Measurements from ENCODE around the gene PNMA6F.

Gene PNMA6F

DNA sequence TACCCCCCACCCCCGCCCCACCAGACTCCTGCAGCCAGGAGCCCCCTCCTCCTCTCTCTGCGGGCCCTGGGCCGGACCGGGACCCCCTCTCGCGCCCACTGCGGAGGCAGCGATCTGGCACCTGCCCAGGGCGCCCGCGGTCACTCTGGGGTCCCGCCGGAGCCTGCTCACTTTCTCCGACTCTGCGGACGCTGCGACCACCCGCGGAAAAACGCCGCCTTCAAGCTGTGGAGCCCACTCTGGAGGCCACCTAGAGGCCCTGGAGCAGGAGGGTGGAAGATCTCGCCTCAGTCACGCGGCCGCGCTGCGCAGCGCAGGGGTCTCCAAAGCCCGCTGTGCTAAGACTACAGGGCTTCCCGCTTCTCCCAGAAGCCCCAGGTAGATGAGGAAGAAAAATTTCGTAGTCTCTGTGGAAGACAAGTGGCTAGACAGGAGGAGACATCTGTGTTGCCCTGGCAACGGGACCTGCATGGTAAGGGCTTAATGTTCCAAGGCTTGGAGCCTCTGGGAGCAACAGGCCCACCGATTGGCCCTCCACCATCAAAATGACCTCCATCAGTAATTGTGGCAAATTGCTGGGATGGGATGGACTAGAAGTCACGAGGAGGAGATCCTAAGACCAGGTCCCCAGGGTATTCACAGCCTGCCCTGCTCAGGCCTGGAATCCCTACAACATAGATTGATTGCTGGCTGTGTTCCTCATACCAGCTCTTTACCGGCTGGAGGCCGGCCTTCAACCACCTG is at the start of gene PNMA6F:
TSS of gene PNMA6F (minus strand) at position 387 of the 744 bp plus-strand sequence. CDS start 1,093 bp downstream, outside the sequence.
- Histone ChIP-seq H3K36me3 (ENCODE audit: insufficient read depth, low read length) (no peaks in the 10 kb centered on the region), H3K4me1 (ENCODE audit: insufficient read depth, low read length, severe bottlenecking) (no peaks in the 10 kb centered on the region), H3K9ac (ENCODE audit: low read length) (no peak within 1 kb of the TSS), H3K4me3 (ENCODE audit: low read depth, low read length, poor library complexity, severe bottlenecking) (no peak within 1 kb of the TSS), H3K9me2 (ENCODE audit: low read depth, low read length) (no peaks in the 10 kb centered on the region), H2AFZ (ENCODE audit: low read length) (no peak within 1 kb of the TSS), H4K20me1 (ENCODE audit: insufficient read depth, low read length) (no peaks in the 10 kb centered on the region), H3K27me3 (ENCODE audit: insufficient read depth, low read length) (no peaks in the 10 kb centered on the region), H3K79me2 (ENCODE audit: insufficient read depth, low read length) (no peaks in the 10 kb centered on the region), H3F3A (ENCODE audit: insufficient read depth, low read length) (no peaks in the 10 kb centered on the region), H3K9me3 (ENCODE audit: low read length) (no peaks in the 10 kb centered on the region), H3K4me2 (ENCODE audit: low read length) (no peak within 1 kb of the TSS), H3K27ac (ENCODE audit: low read depth, low read length, poor library complexity, severe bottlenecking) (no peak within 1 kb of the TSS)
- no peak for TF ChIP-seq EZH2 (IDR thresholded peaks at IDR 0.05; ENCODE audit: borderline replicate concordance, low read length)
- TF ChIP-seq, protein P1, sequence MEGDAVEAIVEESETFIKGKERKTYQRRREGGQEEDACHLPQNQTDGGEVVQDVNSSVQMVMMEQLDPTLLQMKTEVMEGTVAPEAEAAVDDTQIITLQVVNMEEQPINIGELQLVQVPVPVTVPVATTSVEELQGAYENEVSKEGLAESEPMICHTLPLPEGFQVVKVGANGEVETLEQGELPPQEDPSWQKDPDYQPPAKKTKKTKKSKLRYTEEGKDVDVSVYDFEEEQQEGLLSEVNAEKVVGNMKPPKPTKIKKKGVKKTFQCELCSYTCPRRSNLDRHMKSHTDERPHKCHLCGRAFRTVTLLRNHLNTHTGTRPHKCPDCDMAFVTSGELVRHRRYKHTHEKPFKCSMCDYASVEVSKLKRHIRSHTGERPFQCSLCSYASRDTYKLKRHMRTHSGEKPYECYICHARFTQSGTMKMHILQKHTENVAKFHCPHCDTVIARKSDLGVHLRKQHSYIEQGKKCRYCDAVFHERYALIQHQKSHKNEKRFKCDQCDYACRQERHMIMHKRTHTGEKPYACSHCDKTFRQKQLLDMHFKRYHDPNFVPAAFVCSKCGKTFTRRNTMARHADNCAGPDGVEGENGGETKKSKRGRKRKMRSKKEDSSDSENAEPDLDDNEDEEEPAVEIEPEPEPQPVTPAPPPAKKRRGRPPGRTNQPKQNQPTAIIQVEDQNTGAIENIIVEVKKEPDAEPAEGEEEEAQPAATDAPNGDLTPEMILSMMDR (IDR thresholded peaks at IDR 0.05; ENCODE audit: low read length), result no peak

DNA sequence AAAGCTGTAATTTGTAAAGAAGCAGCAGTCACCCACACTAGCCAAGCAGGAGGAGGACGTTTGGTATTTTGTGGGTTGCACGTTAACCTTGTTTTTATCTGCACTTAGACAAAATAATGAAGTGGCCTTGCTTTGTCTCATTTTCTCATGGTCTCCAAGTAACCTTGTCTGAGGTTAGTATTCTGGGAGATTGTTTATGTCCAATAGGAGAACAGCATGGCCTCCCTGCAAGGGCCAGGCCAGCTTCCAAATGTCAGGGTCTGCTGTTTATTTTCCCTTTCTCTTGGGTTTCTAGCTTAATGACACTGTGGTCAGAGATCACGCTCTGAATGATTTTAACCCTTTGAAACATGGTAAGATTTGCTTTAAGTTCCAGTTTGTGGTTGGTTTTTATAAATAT is 49.7 kb upstream of the PNMA6F start:
- H3K79me2 ChIP-seq (ENCODE audit: insufficient read depth, low read length), result no peaks in the 10 kb centered on the region
- TF ChIP-seq, protein P1 (IDR thresholded peaks at IDR 0.05; ENCODE audit: low read length), result no peak
- no peak for TF ChIP-seq EZH2 (IDR thresholded peaks at IDR 0.05; ENCODE audit: borderline replicate concordance, low read length)
- no peaks in the 10 kb centered on the region for H3F3A ChIP-seq (ENCODE audit: insufficient read depth, low read length)
- no peaks in the 10 kb centered on the region for H3K9me2 ChIP-seq (ENCODE audit: low read depth, low read length)
- H3K9ac ChIP-seq (ENCODE audit: low read length), result no peak overlapping the region
- H2AFZ ChIP-seq (ENCODE audit: low read length), result no peak overlapping the region
- H3K4me2 ChIP-seq (ENCODE audit: low read length), result no peak overlapping the region
- peaks cover 7% of the 10 kb centered on the region for H3K4me1 ChIP-seq (ENCODE audit: insufficient read depth, low read length, severe bottlenecking)
- no peaks in the 10 kb centered on the region for H4K20me1 ChIP-seq (ENCODE audit: insufficient read depth, low read length)
- H3K9me3 ChIP-seq (ENCODE audit: low read length), result no peaks in the 10 kb centered on the region
- H3K27me3 ChIP-seq (ENCODE audit: insufficient read depth, low read length), result no peaks in the 10 kb centered on the region
- no peak overlapping the region for H3K4me3 ChIP-seq (ENCODE audit: low read depth, low read length, poor library complexity, severe bottlenecking)
- H3K27ac ChIP-seq (ENCODE audit: low read depth, low read length, poor library complexity, severe bottlenecking), result no peak overlapping the region
- H3K36me3 ChIP-seq (ENCODE audit: insufficient read depth, low read length), result no peaks in the 10 kb centered on the region

DNA sequence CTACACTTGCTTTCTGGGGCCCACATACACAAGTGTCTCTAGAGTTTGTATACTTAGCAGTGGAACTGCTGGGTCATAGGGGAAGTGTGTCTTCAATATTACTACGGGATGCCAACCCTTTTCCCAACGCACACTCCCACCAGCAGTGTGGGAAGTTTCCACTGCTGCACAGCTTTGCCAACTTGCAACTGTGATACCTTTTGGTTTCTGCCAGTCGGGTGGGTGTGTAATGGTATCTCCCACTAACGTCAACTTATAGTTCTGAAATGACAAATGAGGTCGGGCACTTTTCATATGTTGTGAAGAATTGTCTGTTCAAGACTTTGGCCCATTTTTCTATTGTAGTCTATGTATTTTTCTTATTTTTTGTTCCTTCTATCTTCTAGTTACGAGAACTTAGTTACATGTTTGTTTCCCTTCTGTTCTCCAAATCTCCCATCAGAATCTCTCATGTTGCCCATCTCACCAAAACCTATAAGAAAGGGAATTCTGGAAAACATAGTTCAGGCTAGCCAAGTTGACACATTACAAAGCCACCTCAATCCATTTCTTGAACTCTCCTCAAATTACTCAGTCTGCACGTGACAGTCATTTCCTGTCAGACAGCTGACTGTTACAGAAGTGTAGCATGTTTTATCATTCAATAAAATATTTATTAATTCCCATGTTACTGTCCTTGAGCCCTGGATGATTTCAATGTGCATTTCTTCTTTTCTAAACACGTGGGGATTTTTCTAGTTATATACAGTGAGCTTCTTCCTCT is 48.9 kb upstream of the PNMA6F start:
- H3K27ac ChIP-seq (ENCODE audit: low read depth, low read length, poor library complexity, severe bottlenecking), result no peak overlapping the region
- H2AFZ ChIP-seq (ENCODE audit: low read length), result no peak overlapping the region
- H3K36me3 ChIP-seq (ENCODE audit: insufficient read depth, low read length), result no peaks in the 10 kb centered on the region
- no peaks in the 10 kb centered on the region for H3K79me2 ChIP-seq (ENCODE audit: insufficient read depth, low read length)
- no peaks in the 10 kb centered on the region for H4K20me1 ChIP-seq (ENCODE audit: insufficient read depth, low read length)
- no peaks in the 10 kb centered on the region for H3K9me3 ChIP-seq (ENCODE audit: low read length)
- H3K4me2 ChIP-seq (ENCODE audit: low read length), result no peak overlapping the region
- peaks cover 7% of the 10 kb centered on the region for H3K4me1 ChIP-seq (ENCODE audit: insufficient read depth, low read length, severe bottlenecking)
- H3K9me2 ChIP-seq (ENCODE audit: low read depth, low read length), result no peaks in the 10 kb centered on the region
- no peak overlapping the region for H3K4me3 ChIP-seq (ENCODE audit: low read depth, low read length, poor library complexity, severe bottlenecking)
- H3K27me3 ChIP-seq (ENCODE audit: insufficient read depth, low read length), result no peaks in the 10 kb centered on the region
- TF ChIP-seq, protein P1 (IDR thresholded peaks at IDR 0.05; ENCODE audit: low read length), result no peak
- TF ChIP-seq EZH2 (IDR thresholded peaks at IDR 0.05; ENCODE audit: borderline replicate concordance, low read length), result no peak
- H3K9ac ChIP-seq (ENCODE audit: low read length), result no peak overlapping the region
- H3F3A ChIP-seq (ENCODE audit: insufficient read depth, low read length), result no peaks in the 10 kb centered on the region

Data from OCI-LY1 (cell line).